Cardiac fibroblast (primary cell): ENCODE measurements around the gene RFX1.
"Not testable (repeated sequence)": the region's sequence is repeated elsewhere in the genome, so short reads cannot be mapped to it uniquely, and the experiment has no call there.

Experiments
- DNase-seq, 2 donors: peaks; one replicate each; pipeline versions ENCODE4 v3.0.0 to v3.0.0-alpha.2; 2010; ENCODE audit warnings: low read depth in 2 of 2
- H3K4me3 ChIP-seq, 2 donors: replicated peaks in 1 of 2; 1 replicate in 1 of 2; 2 replicates in 1 of 2; pipeline ENCODE4 v1.5.1; 2011; ENCODE audit warnings: low read depth in 2 of 2, low read length in 2 of 2, mild to moderate bottlenecking in 2 of 2, moderate library complexity in 1 of 2
- CTCF ChIP-seq: IDR thresholded peaks from one replicate; pipeline ENCODE4 v1.5.1; 2011; ENCODE audit warnings: low read depth, mild to moderate bottlenecking, low read length, inconsistent platforms

The RFX1 gene

DNA sequence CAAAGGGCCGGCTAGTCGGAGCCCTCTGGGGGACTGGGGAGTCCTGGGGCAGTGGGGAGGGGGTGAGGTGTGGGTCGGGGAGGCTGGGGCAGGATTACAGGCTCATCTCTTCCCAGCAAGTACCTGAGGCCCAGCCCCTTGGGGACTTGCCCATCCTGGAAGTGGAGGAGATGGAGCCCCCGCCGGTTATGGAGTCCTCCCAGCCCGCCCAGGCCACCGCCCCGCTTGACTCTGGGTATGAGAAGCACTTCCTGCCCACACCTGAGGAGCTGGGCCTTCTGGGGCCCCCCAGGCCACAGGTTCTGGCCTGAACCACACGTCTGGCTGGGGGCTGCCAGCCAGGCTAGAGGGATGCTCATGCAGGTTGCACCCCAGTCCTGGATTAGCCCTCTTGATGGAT is 45.9 kb upstream of the RFX1 start:
- no peak for TF ChIP-seq CTCF
- no peak overlapping the region for H3K4me3 ChIP-seq
- no peak for DNase-seq

- H3K4me3 ChIP-seq, DNase-seq: not testable (repeated sequence)
- peak; percentile 6 for TF ChIP-seq CTCF
Measured at GRCh38 chr19:14050961-14051360, 44.8 kb upstream of the RFX1 start.

- TF ChIP-seq CTCF = no peak
- H3K4me3 ChIP-seq = no peak overlapping the region
- no peak for DNase-seq
Measured at GRCh38 chr19:14050512-14050911, 44.4 kb upstream of the RFX1 start.

GRCh38 chr19:14048443-14049153 is 42.5 kb upstream of the RFX1 start:
- no peak overlapping the region for H3K4me3 ChIP-seq
- TF ChIP-seq CTCF = peak; percentile 95
- peak in 1 of 2 donors; percentile 46 for DNase-seq

DNA sequence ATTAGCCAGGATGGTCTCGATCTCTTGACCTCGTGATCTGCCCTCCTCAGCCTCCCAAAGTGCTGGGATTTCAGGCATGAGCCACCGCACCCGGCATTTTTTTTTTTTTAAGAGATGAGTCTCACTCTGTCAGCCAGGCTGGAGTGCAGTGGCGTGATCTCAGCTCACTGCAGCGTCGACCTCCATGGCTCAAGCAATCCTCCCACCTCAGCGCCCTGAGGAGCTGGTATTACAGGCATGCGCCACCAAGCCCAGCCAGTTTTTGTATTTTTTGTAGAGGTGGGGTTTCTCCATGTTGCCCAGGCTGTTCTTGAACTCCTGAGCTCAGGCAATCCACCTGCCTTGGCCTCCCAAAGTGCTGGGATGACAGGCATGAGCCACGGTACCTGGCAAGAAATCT is 41.7 kb upstream of the RFX1 start:
- not testable (repeated sequence) for DNase-seq, H3K4me3 ChIP-seq

- H3K4me3 ChIP-seq = not testable (repeated sequence)
- peak; percentile 61 for TF ChIP-seq CTCF
- peak; percentile 87 to 89 for DNase-seq
Measured at GRCh38 chr19:14042659-14043608, 36.8 kb upstream of the RFX1 start.

- no peak overlapping the region for H3K4me3 ChIP-seq
- no peak for TF ChIP-seq CTCF
Measured at GRCh38 chr19:14039181-14039580, 33.1 kb upstream of the RFX1 start.

More at GRCh38 chr19:14039181-14039580, 33.1 kb upstream of the RFX1 start:
- DNase-seq = no peak
